HepG2 (cell line): Measurements from ENCODE around the gene IQCE. TPM values are rescaled to one million over a fixed set of nuclear protein-coding genes. Genes with fewer than 3 reads are reported as not detected.
"Not testable (repeated sequence)": the region's sequence is repeated elsewhere in the genome, so short reads cannot be mapped to it uniquely, and the experiment has no call there.

Source experiments
- ATAC-seq: fragments of 200-7000 bp; cut with Tn5 transposase; 3 replicates; pipeline ENCODE4 v1.9.1; 2020; ENCODE audit warnings: mild to moderate bottlenecking, moderate library complexity
- BruUV-seq: library from RNA; stranded (reverse); fragments of 400-500 nt; replicated peaks from 2 replicates; lab custom pipeline; 2021; lab: Mats Ljungman, UMichigan
- CTCF ChIA-PET: fragments of 300-600 bp; formaldehyde crosslinking; extraction: SDS; loops from one replicate; lab custom pipeline; 2021; ENCODE audit warnings: low total read pairs, inconsistent platforms, low intra/inter-chr PET ratio; lab: Yijun Ruan, JAX
- POLR2A ChIA-PET: fragments of 350-600 bp; sonication (Branson Sonifier 250); formaldehyde crosslinking; loops from one replicate; lab custom pipeline; 2020; ENCODE audit warnings: antibody characterized with exemption, inconsistent platforms; lab: Yijun Ruan, JAX
- DNase-seq: peaks from one replicate; pipeline ENCODE4 v3.0.0-alpha.2; 2015; ENCODE audit warnings: low spot score
- FAIRE-seq: peaks from 3 replicates; lab custom pipeline; 2011; peaks lifted over from hg19 to GRCh38; lab: Jason Lieb, UNC
- H2AFZ ChIP-seq: one replicate; pipeline ENCODE4 v1.6.1; 2011; ENCODE audit warnings: low read length, inconsistent platforms
- H3K27ac ChIP-seq: fragments of 300-600 bp; 3 replicates; pipeline ENCODE4 v1.8.0; 2011; ENCODE audit warnings: mixed run types, mild to moderate bottlenecking, mixed read lengths, low read length, inconsistent platforms; ENCODE audit not compliant: insufficient read depth; ENCODE audit errors: extremely low read length
- H3K27me3 ChIP-seq, 2 experiments: fragments of 200-600 bp in 1 of 2; 2 replicates in 1 of 2; 3 replicates in 1 of 2; pipeline versions ENCODE4 v1.6.0 to v1.8.0; 2011; ENCODE audit warnings: low read length in 2 of 2, mild to moderate bottlenecking in 2 of 2, moderate library complexity in 2 of 2, inconsistent platforms in 1 of 2; ENCODE audit not compliant: insufficient read depth in 2 of 2, control insufficient read depth in 1 of 2
- H3K36me3 ChIP-seq, 2 experiments: fragments of 200-600 bp in 1 of 2; replicated peaks in 1 of 2; 2 replicates in 1 of 2; 3 replicates in 1 of 2; pipeline versions ENCODE4 v1.5.1 to v1.8.0; 2011; ENCODE audit warnings: low read length in 2 of 2, inconsistent platforms in 1 of 2; ENCODE audit not compliant: insufficient read depth in 2 of 2, control insufficient read depth in 1 of 2
- H3K4me1 ChIP-seq: 2 replicates; pipeline ENCODE4 v1.5.1; 2012; ENCODE audit warnings: low read length, inconsistent platforms; ENCODE audit not compliant: insufficient read depth
- H3K4me2 ChIP-seq: 2 replicates; pipeline ENCODE4 v1.6.0; 2011; ENCODE audit warnings: low read depth, low read length, inconsistent platforms
- H3K4me3 ChIP-seq, 3 experiments: fragments of 200-600 bp in 1 of 3; sonication (generic), shearing (Covaris generic) in 1 of 3; replicated peaks in 1 of 3; 2 replicates each; pipeline ENCODE4 v1.5.1; 2011 to 2016; ENCODE audit warnings: low read length in 3 of 3, inconsistent platforms in 2 of 3, low read depth in 2 of 3, mild to moderate bottlenecking in 2 of 3, control low read depth in 1 of 3, mixed read lengths in 1 of 3; ENCODE audit not compliant: insufficient read depth in 1 of 3
- H3K79me2 ChIP-seq: one replicate; pipeline ENCODE4 v1.6.1; 2011; ENCODE audit warnings: low read length, inconsistent platforms; ENCODE audit not compliant: insufficient read depth
- H3K9ac ChIP-seq: 2 replicates; pipeline ENCODE4 v1.6.0; 2011; ENCODE audit warnings: mild to moderate bottlenecking, low read depth, low read length, inconsistent platforms; ENCODE audit not compliant: insufficient read depth
- H3K9me3 ChIP-seq: 2 replicates; pipeline ENCODE4 v1.5.1; 2012; ENCODE audit warnings: mild to moderate bottlenecking, low read length
- H4K20me1 ChIP-seq: 2 replicates; pipeline ENCODE4 v1.6.0; 2011; ENCODE audit warnings: inconsistent platforms, mild to moderate bottlenecking, low read length, moderate library complexity; ENCODE audit not compliant: insufficient read depth
- DPF2 ChIP-seq: sonication (generic); formaldehyde crosslinking; IDR thresholded peaks from 2 replicates; pipeline ENCODE4 v1.4.0; 2020; ENCODE audit warnings: mild to moderate bottlenecking, low read depth, missing genetic modification reagents, borderline replicate concordance
- MXD1 ChIP-seq: sonication (generic); formaldehyde crosslinking; IDR thresholded peaks from 2 replicates; pipeline ENCODE4 v1.4.0; 2020; ENCODE audit warnings: mild to moderate bottlenecking, missing genetic modification reagents
- SPEN ChIP-seq: sonication (generic); formaldehyde crosslinking; IDR thresholded peaks from 2 replicates; pipeline ENCODE4 v1.5.1; 2020; ENCODE audit warnings: low read depth, mild to moderate bottlenecking, missing genetic modification reagents
- USF2 ChIP-seq, 2 experiments: sonication (generic) in 1 of 2; formaldehyde crosslinking in 1 of 2; IDR thresholded peaks; 2 replicates each; pipeline versions ENCODE4 v1.5.1 to v1.6.1; 2011 to 2020; ENCODE audit warnings: borderline replicate concordance in 1 of 2, low read depth in 1 of 2, low read length in 1 of 2, mild to moderate bottlenecking in 1 of 2, missing genetic modification reagents in 1 of 2, moderate library complexity in 1 of 2
- ZNF552 ChIP-seq: sonication (generic); formaldehyde crosslinking; IDR thresholded peaks from 2 replicates; pipeline ENCODE4 v1.9.0; 2022; ENCODE audit warnings: missing genetic modification reagents, mild to moderate bottlenecking, borderline replicate concordance
- WGBS: methylation state at CpG from one replicate; pipeline ENCODE4 v1.1.6; 2017; ENCODE audit warnings: low lambda C conversion rate; 5-methylcytosine and 5-hydroxymethylcytosine counted together
- in situ Hi-C: cut with HindIII; loops from 2 replicates; pipeline ENCODE4 v1.10.0; 2017; ENCODE audit warnings: low pct_unique_long_range_greater_than_20kb; ENCODE audit not compliant: extremely low pct_ligation_motif_present
- intact Hi-C: fragments of 100-400 bp; cut with micrococcal nuclease; formaldehyde crosslinking; loops from one replicate; pipeline ENCODE4 v1.10.0; 2022; ENCODE audit not compliant: unreplicated experiment
- polyA plus RNA-seq, 8 experiments: library from polyadenylated mRNA; depleted of rRNA in 3 of 8; stranded (reverse) in 7 of 8; unstranded in 1 of 8; fragments of >200 nt; fragmentation: Illumina TruSeq in 4 of 8; extraction: Trizol in 4 of 8; gene quantifications; 2 replicates each; pipeline versions ENCODE4 v1.2.1 to v1.2.3, GENCODE V29; 2011 to 2016; ENCODE audit warnings: low read depth in 4 of 8, missing spikeins in 1 of 8, mixed read lengths in 1 of 8; ENCODE audit not compliant: insufficient read depth in 1 of 8
- total RNA-seq, 5 experiments: library from RNA; depleted of rRNA; stranded (reverse); fragments of >200 nt; fragmentation: Illumina TruSeq; extraction: Trizol; gene quantifications; 2 replicates each; pipeline ENCODE4 v1.2.3, GENCODE V29; 2016; ENCODE audit warnings: low read depth in 1 of 5
- TF ChIP-seq, protein P1 (sequence below): sonication (generic); formaldehyde crosslinking; IDR thresholded peaks from 2 replicates; pipeline ENCODE4 v1.4.0; 2020; ENCODE audit warnings: missing genetic modification reagents, mild to moderate bottlenecking, borderline replicate concordance

IQCE gene
- total and polyA plus RNA-seq, 2 of the 13 experiments (the other 11 are each of a cell fraction or from before 2014, with no cell fraction given) = 1.5 to 2.5 TPM

DNA sequence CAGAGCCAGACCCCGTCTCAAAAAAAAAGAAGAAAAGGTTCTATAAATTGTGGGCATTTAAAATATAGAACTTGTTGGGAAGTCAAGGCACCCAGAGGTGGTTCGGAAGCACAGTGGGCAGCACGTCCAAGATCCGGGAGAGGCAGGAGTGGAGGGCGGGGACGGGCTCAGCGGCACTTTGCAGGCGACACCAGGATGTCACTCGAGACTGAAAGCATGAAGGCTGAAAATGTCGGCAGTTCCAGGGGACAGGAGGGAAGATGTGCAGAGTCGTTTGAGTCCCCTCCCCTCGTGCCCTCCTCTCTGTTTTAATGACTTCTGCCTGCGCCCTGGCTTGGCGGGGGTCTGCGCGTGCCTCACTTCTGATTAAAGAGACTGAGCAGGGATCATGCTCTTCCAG is 30.6 kb downstream of the IQCE start (continued):
- TF ChIP-seq, protein P1, sequence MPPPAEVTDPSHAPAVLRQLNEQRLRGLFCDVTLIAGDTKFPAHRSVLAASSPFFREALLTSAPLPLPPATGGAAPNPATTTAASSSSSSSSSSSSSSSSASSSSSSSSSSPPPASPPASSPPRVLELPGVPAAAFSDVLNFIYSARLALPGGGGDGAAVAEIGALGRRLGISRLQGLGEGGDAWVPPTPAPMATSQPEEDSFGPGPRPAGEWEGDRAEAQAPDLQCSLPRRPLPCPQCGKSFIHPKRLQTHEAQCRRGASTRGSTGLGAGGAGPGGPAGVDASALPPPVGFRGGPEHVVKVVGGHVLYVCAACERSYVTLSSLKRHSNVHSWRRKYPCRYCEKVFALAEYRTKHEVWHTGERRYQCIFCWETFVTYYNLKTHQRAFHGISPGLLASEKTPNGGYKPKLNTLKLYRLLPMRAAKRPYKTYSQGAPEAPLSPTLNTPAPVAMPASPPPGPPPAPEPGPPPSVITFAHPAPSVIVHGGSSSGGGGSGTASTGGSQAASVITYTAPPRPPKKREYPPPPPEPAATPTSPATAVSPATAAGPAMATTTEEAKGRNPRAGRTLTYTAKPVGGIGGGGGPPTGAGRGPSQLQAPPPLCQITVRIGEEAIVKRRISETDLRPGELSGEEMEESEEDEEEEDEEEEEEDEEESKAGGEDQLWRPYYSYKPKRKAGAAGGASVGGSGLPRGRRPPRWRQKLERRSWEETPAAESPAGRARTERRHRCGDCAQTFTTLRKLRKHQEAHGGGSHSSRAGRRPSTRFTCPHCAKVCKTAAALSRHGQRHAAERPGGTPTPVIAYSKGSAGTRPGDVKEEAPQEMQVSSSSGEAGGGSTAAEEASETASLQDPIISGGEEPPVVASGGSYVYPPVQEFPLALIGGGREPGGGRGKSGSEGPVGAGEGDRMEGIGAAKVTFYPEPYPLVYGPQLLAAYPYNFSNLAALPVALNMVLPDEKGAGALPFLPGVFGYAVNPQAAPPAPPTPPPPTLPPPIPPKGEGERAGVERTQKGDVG (CRISPR knock-in tag) = no peak
- no peak for TF ChIP-seq DPF2 (CRISPR knock-in tag)
- TF ChIP-seq MXD1 = no peak
- no peak for TF ChIP-seq USF2 (IDR thresholded peaks at IDR 0.05; ENCODE audit: low read depth, low read length)
- TF ChIP-seq USF2 (CRISPR knock-in tag; IDR thresholded peaks at IDR 0.05; ENCODE audit: borderline replicate concordance) = no peak
- no peak for TF ChIP-seq ZNF552 (CRISPR knock-in tag)
- no peak for TF ChIP-seq SPEN (CRISPR knock-in tag)

- FAIRE-seq, H3K4me1 ChIP-seq, POLR2A ChIA-PET, H3K4me2 ChIP-seq, CTCF ChIA-PET, H3K79me2 ChIP-seq, BruUV-seq, H2AFZ ChIP-seq, H4K20me1 ChIP-seq, H3K27ac ChIP-seq, in situ Hi-C loops, H3K9ac ChIP-seq, H3K36me3 ChIP-seq, DNase-seq, intact Hi-C loops, H3K9me3 ChIP-seq, H3K27me3 ChIP-seq, ATAC-seq, H3K4me3 ChIP-seq: not testable (repeated sequence)
- 96% methylated on average over 9 of the region's 15 CpGs for WGBS
These were observed 31.2 kb downstream of the IQCE start for GRCh38 chr7:2589941-2590340.
